Measurements from ENCODE around the gene CYFIP1. TPM values are rescaled to one million over a fixed set of nuclear protein-coding genes. Genes with fewer than 3 reads are reported as not detected.

CYFIP1 gene
- total and polyA plus RNA-seq, 2 of the 8 experiments (the other 6 are each of a cell fraction or from before 2014, with no cell fraction given): 38.6 to 81.7 TPM

DNA sequence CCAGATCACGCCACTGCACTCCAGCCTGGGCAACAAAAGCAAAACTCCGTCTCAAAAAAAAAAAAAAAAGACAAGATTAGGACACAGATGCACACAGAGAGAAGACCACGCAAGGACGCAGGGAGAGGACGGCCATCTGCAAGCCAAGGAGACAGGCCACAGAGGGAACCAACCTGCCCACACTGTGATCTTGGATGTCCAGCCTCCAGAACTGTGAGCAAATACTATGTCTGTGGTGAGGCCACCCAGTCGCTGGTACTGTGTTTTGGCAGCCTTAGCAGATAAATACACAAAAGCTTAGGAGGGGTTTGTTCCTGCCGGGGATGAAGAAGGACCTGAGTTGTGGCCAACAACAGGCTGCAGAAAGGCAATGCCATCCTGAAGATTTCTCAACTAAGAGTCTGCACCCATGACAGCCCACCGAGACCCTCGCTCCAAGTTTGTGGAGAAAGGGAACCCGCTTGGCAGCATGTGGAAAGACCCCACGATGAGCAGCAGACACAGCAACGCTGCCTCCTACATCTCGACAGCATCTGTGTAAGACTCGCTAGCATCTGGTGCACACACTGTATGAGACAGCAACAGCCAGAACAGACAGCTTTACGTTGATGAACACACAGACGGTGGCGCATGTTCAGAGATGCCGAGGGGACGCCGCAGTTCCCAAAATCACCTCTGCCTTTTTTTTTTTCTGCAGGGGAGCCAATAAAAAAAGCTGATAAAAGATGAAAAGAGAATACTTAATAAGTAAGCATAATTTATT is 13.7 kb downstream of the CYFIP1 start:
- Histone ChIP-seq H3K27me3 (replicated peaks in 1 of 4; ENCODE audit: control insufficient read depth in 3 of 4, extremely low read depth in 1 of 4, insufficient read depth in 3 of 4, low read length in 3 of 4) (no peaks in the 10 kb centered on the region), H3K9me3 (ENCODE audit: insufficient read depth in 2 of 2, low read depth in 1 of 2, low read length in 1 of 2) (no peaks in the 10 kb centered on the region), H3K4me2 (ENCODE audit: insufficient read depth in 1 of 2, low read depth in 2 of 2, low read length in 2 of 2) (no peak overlapping the region), H3K18ac (ENCODE audit: extremely low read depth, low read length) (no peak overlapping the region), H3K9ac (replicated peaks in 1 of 4; ENCODE audit: extremely low read depth in 1 of 4, low read depth in 3 of 4, low read length in 3 of 4) (no peak overlapping the region), H2BK5ac (ENCODE audit: low read depth, low read length) (no peak overlapping the region), H2BK20ac (ENCODE audit: low read length) (no peak overlapping the region), H3K56ac (replicated peaks; ENCODE audit: insufficient read length, low read depth, low read length) (no peak overlapping the region), H3K27ac (ENCODE audit: low read depth, low read length) (no peak overlapping the region), H3K4ac (replicated peaks; ENCODE audit: insufficient read length, low read depth, low read length) (no peak overlapping the region), H4K20me1 (replicated peaks in 1 of 2; ENCODE audit: control insufficient read depth in 1 of 2, insufficient read depth in 2 of 2, low read length in 2 of 2) (peaks cover 12 to 16% of the 10 kb centered on the region in 2 experiments), H3K36me3 (ENCODE audit: control insufficient read depth in 2 of 4, insufficient read depth in 4 of 4, low read length in 3 of 4) (no peaks in the 10 kb centered on the region), H3K23me2 (ENCODE audit: low read depth, low read length) (no peaks in the 10 kb centered on the region; the same call in 1 of the 2 replicates), H2AFZ (ENCODE audit: low read length) (no peak overlapping the region), H2AK5ac (ENCODE audit: low read depth, low read length) (no peak overlapping the region), H3K23ac (ENCODE audit: insufficient read length) (no peak overlapping the region), H3K79me1 (ENCODE audit: low read depth, low read length) (peaks cover 23% of the 10 kb centered on the region), H3K4me1 (replicated peaks in 1 of 4; ENCODE audit: control insufficient read depth in 3 of 4, insufficient read depth in 4 of 4, low read length in 3 of 4) (peaks cover 0 to 9% (median 3%) of the 10 kb centered on the region in 4 experiments; a peak in 5 of 7 replicates), H4K91ac (replicated peaks; ENCODE audit: insufficient read length, low read length) (no peak overlapping the region), H2BK15ac (ENCODE audit: low read length) (no peak overlapping the region), H2BK120ac (replicated peaks; ENCODE audit: low read depth, low read length) (no peak overlapping the region), H4K5ac (ENCODE audit: insufficient read length, low read depth, low read length) (no peak overlapping the region), H4K8ac (ENCODE audit: extremely low read depth, insufficient read depth, low read length) (no peak overlapping the region), H3K14ac (ENCODE audit: insufficient read length) (no peak overlapping the region), H3K4me3 (ENCODE audit: extremely low read depth in 1 of 4, insufficient read depth in 2 of 4, low read depth in 3 of 4, low read length in 4 of 4) (no peak overlapping the region), H3K79me2 (ENCODE audit: control insufficient read depth in 1 of 2, insufficient read depth in 2 of 2, low read length in 2 of 2) (peaks cover 0 to 56% of the 10 kb centered on the region in 2 experiments; a peak in 2 of 4 replicates), H2BK12ac (ENCODE audit: low read depth, low read length) (no peak overlapping the region)
- POLR2A ChIA-PET (ENCODE audit: partially characterized antibody): interaction anchor here (0.7 kb wide), 1 partner anchor 15 kb away, joined by 3 read pairs; no protein-coding TSS in a partner anchor
- no peak for FAIRE-seq
- 82% methylated on average over 12 of the region's 20 CpGs; no CpG with 5 or more reads in 1 of the 2 experiments for WGBS, 2 experiments (ENCODE audit: extremely low coverage in 1 of 2, insufficient coverage in 1 of 2, insufficient read length in 1 of 2, insufficient replicate concordance in 2 of 2, low coverage in 1 of 2, low lambda C conversion rate in 2 of 2, missing lambda C conversion rate in 1 of 2)
- CTCF ChIA-PET (ENCODE audit: partially characterized antibody): interaction anchor here (0.6 kb wide), 1 partner anchor 141 kb away, joined by 3 read pairs; no protein-coding TSS in a partner anchor
- DNase-seq (ENCODE audit: low read depth in 1 of 2, low spot score in 2 of 2): no peak
- TF ChIP-seq SP4 (IDR thresholded peaks at IDR 0.05; ENCODE audit: low read length) (no peak), RBBP5 (IDR thresholded peaks at IDR 0.05; ENCODE audit: borderline replicate concordance, low read depth, low read length) (no peak), RNF2 (IDR thresholded peaks at IDR 0.05; ENCODE audit: borderline replicate concordance, low read depth, low read length, missing control alignments, poor library complexity, severe bottlenecking) (no peak), BRCA1 (IDR thresholded peaks at IDR 0.05; ENCODE audit: low read depth, low read length) (no peak), RAD21 (IDR thresholded peaks at IDR 0.05 in 1 of 2, conservative IDR thresholded peaks at IDR 0.05 in 1 of 2; ENCODE audit: low read depth in 2 of 2, low read length in 2 of 2) (no peak), EZH2 (IDR thresholded peaks at IDR 0.05; ENCODE audit: low read depth, low read length, severe bottlenecking) (no peak), SIRT6 (IDR thresholded peaks at IDR 0.05; ENCODE audit: low read length) (no peak), EP300 (IDR thresholded peaks at IDR 0.05; ENCODE audit: borderline replicate concordance in 1 of 2, low read depth in 2 of 2, low read length in 2 of 2) (no peak), CHD2 (IDR thresholded peaks at IDR 0.05; ENCODE audit: low read length) (no peak)

Data from H1 (cell line).